GM12878 (cell line): Measurements from ENCODE around the gene KCNN3. TPM values are rescaled to one million over a fixed set of nuclear protein-coding genes. Genes with fewer than 3 reads are reported as not detected.

Experiments
- BACH1 ChIP-seq: fragments of 450-650 bp; IDR thresholded peaks from 2 replicates; pipeline ENCODE4 v1.6.1; 2017; ENCODE audit warnings: mild to moderate bottlenecking, borderline replicate concordance
- BCL11A ChIP-seq: IDR thresholded peaks from 2 replicates; pipeline ENCODE4 v1.6.1; 2011; ENCODE audit warnings: low read depth, low read length
- BCL3 ChIP-seq: IDR thresholded peaks from 2 replicates; pipeline ENCODE4 v1.6.1; 2011; ENCODE audit warnings: borderline replicate concordance, low read depth, mild to moderate bottlenecking, moderate library complexity, low read length; ENCODE audit not compliant: insufficient read depth, poor library complexity, severe bottlenecking
- E2F4 ChIP-seq: IDR thresholded peaks from 2 replicates; pipeline ENCODE4 v1.6.1; 2012; ENCODE audit warnings: low read depth, low read length, improper control_type of control experiment
- ELK1 ChIP-seq: IDR thresholded peaks from 2 replicates; pipeline ENCODE4 v1.6.1; 2012; ENCODE audit warnings: low read depth, low read length, improper control_type of control experiment
- FOS ChIP-seq: IDR thresholded peaks from 3 replicates; pipeline ENCODE4 v1.6.1; 2011; ENCODE audit warnings: borderline replicate concordance; ENCODE audit not compliant: insufficient read length; ENCODE audit errors: extremely low read depth
- GATAD2B ChIP-seq: fragments of 450-650 bp; conservative IDR thresholded peaks from 2 replicates; pipeline ENCODE4 v1.6.1; 2017; ENCODE audit warnings: low read depth, mild to moderate bottlenecking, moderate library complexity
- HDGF ChIP-seq: fragments of 450-650 bp; IDR thresholded peaks from 2 replicates; pipeline ENCODE4 v1.6.1; 2016; ENCODE audit warnings: antibody characterized with exemption
- IRF4 ChIP-seq: IDR thresholded peaks from 2 replicates; pipeline ENCODE4 v1.6.1; 2011; ENCODE audit warnings: low read depth, low read length
- MTA3 ChIP-seq: IDR thresholded peaks from 2 replicates; pipeline ENCODE4 v1.6.1; 2012; ENCODE audit warnings: low read length, inconsistent platforms, borderline replicate concordance
- NFIC ChIP-seq: IDR thresholded peaks from 2 replicates; pipeline ENCODE4 v1.6.1; 2012; ENCODE audit warnings: low read depth, mild to moderate bottlenecking, inconsistent platforms, low read length, moderate library complexity
- NFYA ChIP-seq: IDR thresholded peaks from 2 replicates; pipeline ENCODE4 v1.6.1; 2011; ENCODE audit warnings: low read depth, mild to moderate bottlenecking, low read length, improper control_type of control experiment, borderline replicate concordance
- NFYB ChIP-seq: IDR thresholded peaks from 2 replicates; pipeline ENCODE4 v1.6.1; 2011; ENCODE audit warnings: low read depth, mild to moderate bottlenecking, low read length, improper control_type of control experiment, moderate library complexity; ENCODE audit not compliant: insufficient read depth
- RELA ChIP-seq: fragments of 450-650 bp; IDR thresholded peaks from 2 replicates; pipeline ENCODE4 v1.8.0; 2014; ENCODE audit warnings: borderline replicate concordance; ENCODE audit not compliant: partially characterized antibody
- RFX5 ChIP-seq: IDR thresholded peaks from 2 replicates; pipeline ENCODE4 v1.6.1; 2011; ENCODE audit warnings: low read depth, low read length, improper control_type of control experiment
- SKIL ChIP-seq: fragments of 450-650 bp; IDR thresholded peaks from 2 replicates; pipeline ENCODE4 v1.6.1; 2017; ENCODE audit warnings: mild to moderate bottlenecking, low read depth, inconsistent platforms; ENCODE audit not compliant: poor library complexity, severe bottlenecking
- SMAD1 ChIP-seq: fragments of 450-650 bp; IDR thresholded peaks from 2 replicates; pipeline ENCODE4 v1.6.1; 2018; ENCODE audit warnings: mild to moderate bottlenecking, low read depth; ENCODE audit not compliant: partially characterized antibody
- SMAD5 ChIP-seq: IDR thresholded peaks from 2 replicates; pipeline ENCODE4 v1.6.1; 2016; ENCODE audit warnings: antibody characterized with exemption, low read depth
- SMC3 ChIP-seq: IDR thresholded peaks from 2 replicates; pipeline ENCODE4 v1.6.1; 2011; ENCODE audit warnings: low read length, improper control_type of control experiment, borderline replicate concordance
- SPI1 ChIP-seq: IDR thresholded peaks from 2 replicates; pipeline ENCODE4 v1.6.1; 2011; ENCODE audit warnings: low read depth, mild to moderate bottlenecking, low read length, moderate library complexity, borderline replicate concordance; ENCODE audit not compliant: insufficient read depth
- SREBF1 ChIP-seq: IDR thresholded peaks from 2 replicates; pipeline ENCODE4 v1.6.1; 2012; ENCODE audit warnings: mild to moderate bottlenecking, low read length
- SREBF2 ChIP-seq: IDR thresholded peaks from 2 replicates; pipeline ENCODE4 v1.6.1; 2012; ENCODE audit warnings: mild to moderate bottlenecking, low read length
- TARDBP ChIP-seq: IDR thresholded peaks from 2 replicates; pipeline ENCODE4 v1.6.1; 2016; ENCODE audit warnings: borderline replicate concordance
- TCF3 ChIP-seq: IDR thresholded peaks from 2 replicates; pipeline ENCODE4 v1.6.1; 2012; ENCODE audit warnings: low read depth, mild to moderate bottlenecking, low read length, borderline replicate concordance; ENCODE audit not compliant: insufficient read depth
- YBX1 ChIP-seq: fragments of 450-650 bp; IDR thresholded peaks from 2 replicates; pipeline ENCODE4 v1.6.1; 2016; ENCODE audit warnings: antibody characterized with exemption
- ZNF384 ChIP-seq: IDR thresholded peaks from 2 replicates; pipeline ENCODE4 v1.6.1; 2012; ENCODE audit warnings: low read depth, mild to moderate bottlenecking, low read length, improper control_type of control experiment, borderline replicate concordance
- ZSCAN29 ChIP-seq: fragments of 450-650 bp; IDR thresholded peaks from 2 replicates; pipeline ENCODE4 v1.6.1; 2017; ENCODE audit warnings: mild to moderate bottlenecking, moderate library complexity
- polyA plus RNA-seq, 11 experiments: library from polyadenylated mRNA; depleted of rRNA in 4 of 11; unstranded in 6 of 11; stranded (reverse) in 5 of 11; fragments of >200 nt; fragmentation: Nextera tagmentation in 4 of 11; fragmentation: Illumina TruSeq in 1 of 11; extraction: Ambion mirVana in 4 of 11; extraction: Trizol in 1 of 11; gene quantifications; 1 replicate in 1 of 11; 2 replicates in 10 of 11; pipeline versions ENCODE4 v1.2.1 to v1.2.3, GENCODE V29; 2011 to 2016; ENCODE audit warnings: inconsistent platforms in 2 of 11, missing spikeins in 2 of 11, low read depth in 1 of 11
- total RNA-seq, 4 experiments: library from RNA; depleted of rRNA in 3 of 4; stranded (reverse); fragments of >200 nt in 3 of 4; fragmentation: Illumina TruSeq in 1 of 4; extraction: Trizol in 1 of 4; gene quantifications; 2 replicates each; pipeline versions ENCODE4 v1.2.1 to v1.2.3, GENCODE V29; 2013 to 2021

Gene KCNN3
- total and polyA plus RNA-seq, 10 of the 15 experiments (the other 5 are each of a cell fraction or from before 2014, with no cell fraction given), result 3.5 to 26.4 (median 14.9) TPM

- TF ChIP-seq NFYB, result 0 out of 2 replicates have a peak, but pooled peaks have one; percentile 19
- no peak for TF ChIP-seq BCL3
- no peak for TF ChIP-seq YBX1
- no peak for TF ChIP-seq BCL11A
- no peak for TF ChIP-seq SREBF1
- no peak for TF ChIP-seq SMAD1
- no peak for TF ChIP-seq E2F4
- no peak for TF ChIP-seq TARDBP
- TF ChIP-seq HDGF, result no peak
- TF ChIP-seq ZSCAN29, result no peak
- TF ChIP-seq IRF4, result peak; percentile 16; the same call in 1 of the 2 replicates
- no peak for TF ChIP-seq FOS
- TF ChIP-seq TCF3, result 0 out of 2 replicates have a peak, but pooled peaks have one; percentile 73
- TF ChIP-seq SMAD5, result no peak
- peak; percentile 26; the same call in 1 of the 2 replicates for TF ChIP-seq NFIC
- TF ChIP-seq SMC3, result no peak
- TF ChIP-seq NFYA, result no peak
- peak; percentile 48 for TF ChIP-seq SKIL
- no peak for TF ChIP-seq ELK1
- TF ChIP-seq BACH1, result no peak
- TF ChIP-seq SREBF2, result no peak
- TF ChIP-seq RFX5, result no peak
- no peak for TF ChIP-seq MTA3
- TF ChIP-seq GATAD2B, result 0 out of 2 replicates have a peak, but pooled peaks have one; percentile 31
- TF ChIP-seq SPI1, result no peak
- TF ChIP-seq RELA, result no peak
- TF ChIP-seq ZNF384, result no peak
Observed at GRCh38 chr1:154747740-154748404, 122.2 kb downstream of the KCNN3 start (continued).
